WERI-Rb-1 (cell line): ENCODE measurements around the gene ZNF574.

Source experiments
- DNase-seq: peaks from one replicate; pipeline ENCODE4 v3.0.0-alpha.2; 2020
- H3K27ac ChIP-seq: fragments of 250-450 bp; sonication (Bioruptor Pico); 2 replicates; pipeline ENCODE4 v1.5.1; 2020; ENCODE audit warnings: mild to moderate bottlenecking, moderate library complexity
- H3K27me3 ChIP-seq: fragments of 250-450 bp; sonication (Bioruptor Pico); 2 replicates; pipeline ENCODE4 v1.5.1; 2021; ENCODE audit warnings: mild to moderate bottlenecking, low read depth, moderate library complexity; ENCODE audit not compliant: insufficient read depth, severe bottlenecking
- H3K36me3 ChIP-seq: fragments of 250-450 bp; sonication (Bioruptor Pico); 2 replicates; pipeline ENCODE4 v1.5.1; 2020; ENCODE audit warnings: mild to moderate bottlenecking, moderate library complexity
- H3K4me3 ChIP-seq: 2 replicates; pipeline ENCODE4 v1.5.1; 2011; ENCODE audit warnings: low read depth, mild to moderate bottlenecking, control low read depth, low read length
- H3K9me3 ChIP-seq: fragments of 250-450 bp; sonication (Bioruptor Pico); 2 replicates; pipeline ENCODE4 v1.5.1; 2021; ENCODE audit warnings: mild to moderate bottlenecking, moderate library complexity; ENCODE audit not compliant: severe bottlenecking
- CTCF ChIP-seq: IDR thresholded peaks from 2 replicates; pipeline ENCODE4 v1.5.1; 2011; ENCODE audit warnings: low read depth, mild to moderate bottlenecking, control low read depth, inconsistent platforms, low read length

Gene ZNF574

GRCh38 chr19:42122691-42123607 is 47.0 kb downstream of the ZNF574 start:
- Histone ChIP-seq H3K36me3 (no peaks in the 10 kb centered on the region), H3K9me3 (peaks cover 4% of the 10 kb centered on the region), H3K4me3 (no peak overlapping the region), H3K27ac (peak overlapping the region; percentile 44), H3K27me3 (no peaks in the 10 kb centered on the region)
- 0 out of 2 replicates have a peak, but pooled peaks have one; percentile 9 for TF ChIP-seq CTCF
- no peak for DNase-seq

GRCh38 chr19:42123765-42124164 is 47.8 kb downstream of the ZNF574 start:
- H3K9me3 ChIP-seq: peaks cover 4% of the 10 kb centered on the region
- no peaks in the 10 kb centered on the region for H3K27me3 ChIP-seq
- no peaks in the 10 kb centered on the region for H3K36me3 ChIP-seq
- no peak overlapping the region for H3K27ac ChIP-seq
- no peak overlapping the region for H3K4me3 ChIP-seq
- no peak for DNase-seq
- no peak for TF ChIP-seq CTCF

GRCh38 chr19:42124386-42124901 is 48.5 kb downstream of the ZNF574 start:
- peaks cover 4% of the 10 kb centered on the region for H3K9me3 ChIP-seq
- H3K27me3 ChIP-seq: no peaks in the 10 kb centered on the region
- H3K36me3 ChIP-seq: no peaks in the 10 kb centered on the region
- TF ChIP-seq CTCF: no peak
- no peak overlapping the region for H3K27ac ChIP-seq
- H3K4me3 ChIP-seq: no peak overlapping the region
- DNase-seq: no peak

- TF ChIP-seq CTCF: no peak
- H3K27me3 ChIP-seq: no peaks in the 10 kb centered on the region
- H3K36me3 ChIP-seq: no peaks in the 10 kb centered on the region
- peaks cover 4% of the 10 kb centered on the region for H3K9me3 ChIP-seq
- no peak overlapping the region for H3K27ac ChIP-seq
- no peak for DNase-seq
- H3K4me3 ChIP-seq: no peak overlapping the region
These were observed 49.6 kb downstream of the ZNF574 start for GRCh38 chr19:42125536-42125935.

GRCh38 chr19:42126574-42126973 is 50.6 kb downstream of the ZNF574 start:
- no peaks in the 10 kb centered on the region for H3K36me3 ChIP-seq
- H3K4me3 ChIP-seq: no peak overlapping the region
- no peaks in the 10 kb centered on the region for H3K27me3 ChIP-seq
- no peak for TF ChIP-seq CTCF
- no peak overlapping the region for H3K27ac ChIP-seq
- H3K9me3 ChIP-seq: peaks cover 4% of the 10 kb centered on the region
- no peak for DNase-seq
